ENCODE data around the gene ACBD7. TPM values are rescaled to one million over a fixed set of nuclear protein-coding genes. Genes with fewer than 3 reads are reported as not detected.

Gene ACBD7
- total RNA-seq, 1 donor from 2014 or later = 3.0 TPM

DNA sequence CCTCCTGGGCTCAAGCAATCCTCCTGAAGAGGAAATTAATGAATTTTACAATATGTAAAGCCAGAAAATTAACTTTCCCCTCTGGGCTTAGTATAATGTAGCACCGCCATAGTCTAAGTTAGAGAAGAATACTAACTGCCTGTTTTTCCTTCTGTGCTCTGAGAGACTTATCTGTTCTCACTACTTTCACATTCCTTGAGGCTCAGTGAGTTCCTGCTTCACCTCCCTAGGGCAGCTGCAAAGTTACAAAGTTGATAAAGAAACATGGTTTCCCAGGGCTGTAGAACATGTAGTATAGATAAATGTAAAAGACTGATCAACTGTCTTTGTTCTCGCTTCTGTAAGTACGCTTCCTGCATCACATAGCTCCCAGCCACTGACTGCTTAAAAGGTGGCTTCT, 60.8 kb downstream of the ACBD7 start:
- intact Hi-C loops (cut with micrococcal nuclease) = no loop called here

Other genes with a start within 250 kb of the ACBD7 start
- 30.4 and 35.9 TPM in 2 replicates for gene SUV39H2, start 209.9 kb downstream of the ACBD7 start, total RNA-seq
- 38.5 and 41.9 TPM in 2 replicates for gene DCLRE1C, start 134.7 kb downstream of the ACBD7 start, total RNA-seq
- 0.55 and 0.70 TPM in 2 replicates for gene MEIG1, start 129.4 kb downstream of the ACBD7 start, total RNA-seq
- gene OLAH, start 44.8 kb downstream of the ACBD7 start, total RNA-seq = 0.18 TPM in 1 of 2 replicates, not detected in the other
- gene RPP38, start 8.6 kb upstream of the ACBD7 start, total RNA-seq = 16.3 and 16.4 TPM in 2 replicates
- 50.1 and 56.2 TPM in 2 replicates for gene NMT2, start 79.9 kb upstream of the ACBD7 start, total RNA-seq